HG02610 (cell line): ENCODE data around the gene FBN2.
"Not testable (repeated sequence)": the region's sequence is repeated elsewhere in the genome, so short reads cannot be mapped to it uniquely, and the experiment has no call there.

Experiments used
- ATAC-seq: cut with Tn5 transposase; IDR thresholded peaks from one replicate; pipeline ENCODE4 v1.9.1; 2021; ENCODE audit warnings: mild to moderate bottlenecking, moderate library complexity; ENCODE audit not compliant: unreplicated experiment

Gene FBN2

DNA sequence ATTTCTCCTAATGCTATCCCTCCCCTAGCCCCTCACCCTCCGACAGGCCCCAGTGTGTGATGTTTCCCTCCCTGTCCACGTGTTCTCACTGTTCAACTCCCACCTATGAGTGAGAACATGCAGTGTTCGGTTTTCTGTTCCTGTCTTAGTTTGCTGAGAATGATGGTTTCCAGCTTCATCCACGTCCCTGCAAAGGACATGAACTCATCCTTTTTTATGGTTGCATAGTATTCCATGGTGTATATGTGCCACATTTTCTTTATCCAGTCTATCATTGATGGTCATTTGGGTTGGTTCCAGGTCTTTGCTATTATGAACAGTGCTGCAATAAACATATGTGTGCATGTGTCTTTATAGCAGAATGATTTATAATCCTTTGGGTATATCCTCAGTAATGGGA lies 216.6 kb downstream of the FBN2 start:
- not testable (repeated sequence) for ATAC-seq

DNA sequence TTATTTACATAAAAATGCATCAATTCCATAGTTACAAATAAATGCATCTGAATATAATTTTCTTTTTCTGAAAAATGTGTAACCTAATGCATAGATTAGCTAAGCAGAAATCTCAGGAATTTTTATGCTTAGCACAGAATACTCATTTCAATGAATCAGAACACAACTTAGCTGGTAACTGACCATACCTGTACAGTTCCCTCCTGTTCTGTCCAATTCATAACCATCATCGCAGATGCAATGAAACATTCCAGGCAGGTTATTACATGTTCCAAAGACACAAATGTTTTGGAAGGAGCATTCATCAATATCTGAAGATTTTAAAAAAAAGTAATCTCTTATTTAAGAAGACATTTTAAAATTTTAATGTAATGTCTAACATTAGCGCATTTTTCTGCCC lies 219.4 kb downstream of the FBN2 start:
- ATAC-seq: no peak

DNA sequence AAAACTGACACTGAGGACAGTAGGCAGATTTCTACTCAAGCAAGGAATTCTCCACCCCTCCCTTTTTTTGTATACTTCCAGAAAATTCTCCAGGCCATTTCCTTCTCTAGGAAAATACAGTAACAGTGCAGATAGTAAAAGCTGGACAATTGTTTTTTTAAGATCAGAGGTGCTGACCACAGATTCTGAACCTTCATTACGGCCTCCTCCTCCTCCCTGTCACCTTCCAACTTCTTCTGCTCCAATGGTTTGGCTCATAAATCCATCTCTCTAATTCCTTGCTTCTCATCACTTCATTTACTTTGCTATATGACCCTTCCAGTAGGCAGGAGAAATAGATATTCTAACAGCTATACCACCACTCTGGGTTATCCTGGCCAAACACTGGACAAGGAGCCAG lies 220.6 kb downstream of the FBN2 start:
- no peak for ATAC-seq

DNA sequence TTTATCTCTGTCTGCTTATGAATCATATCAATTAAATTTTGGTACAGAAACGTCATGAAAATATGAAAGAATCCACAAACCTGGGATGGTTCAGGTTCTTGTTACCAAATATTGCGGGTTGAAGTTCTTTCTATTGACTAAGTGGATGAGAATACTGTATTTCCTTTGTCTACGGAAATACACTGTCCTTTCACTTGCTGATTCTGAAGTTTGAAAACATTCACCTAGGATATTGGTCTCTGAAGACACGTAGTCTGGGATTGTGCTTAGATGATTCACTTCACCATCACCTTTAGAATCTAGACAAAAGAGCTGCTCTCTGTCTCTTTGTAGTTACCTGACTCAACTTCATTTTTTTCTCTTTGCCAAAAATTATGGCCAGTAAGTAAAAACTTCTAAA lies 222.4 kb downstream of the FBN2 start:
- no peak for ATAC-seq

DNA sequence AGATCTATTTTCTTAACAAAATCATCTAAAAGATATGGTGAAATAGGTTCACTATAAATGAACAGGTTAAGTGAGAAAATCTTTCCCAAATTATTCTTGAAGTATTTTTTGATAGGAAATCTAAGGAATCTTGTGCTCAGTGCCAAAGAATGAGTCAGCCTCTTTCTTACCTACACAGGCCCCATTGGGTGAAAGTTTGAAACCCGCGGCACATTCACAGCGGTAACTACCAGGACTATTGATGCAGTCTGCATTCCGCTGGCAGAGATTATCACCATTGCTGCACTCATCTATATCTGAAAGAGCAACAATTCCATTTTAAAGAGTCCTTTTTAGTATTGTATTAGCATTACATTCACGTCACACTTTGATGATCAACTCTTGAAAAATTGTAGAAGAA lies 232.7 kb downstream of the FBN2 start:
- ATAC-seq: no peak

DNA sequence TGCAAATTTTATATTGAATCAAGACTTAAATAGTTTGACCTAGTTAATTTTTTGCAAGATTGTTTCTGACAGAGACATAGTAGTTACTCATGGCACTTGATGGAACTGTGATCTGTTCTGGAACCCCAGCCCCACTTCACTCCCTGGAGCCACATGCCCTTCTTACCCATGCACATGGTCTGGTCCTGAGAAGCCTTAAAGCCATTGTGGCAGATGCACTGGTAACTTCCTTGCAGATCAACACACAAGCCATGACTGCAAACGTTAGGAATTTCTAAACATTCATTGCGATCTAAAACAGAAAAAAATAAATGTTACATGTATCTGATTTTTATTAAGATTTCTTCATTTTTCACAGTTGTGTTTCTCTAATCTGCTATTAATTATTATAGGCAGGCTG lies 233.3 kb downstream of the FBN2 start:
- no peak for ATAC-seq

DNA sequence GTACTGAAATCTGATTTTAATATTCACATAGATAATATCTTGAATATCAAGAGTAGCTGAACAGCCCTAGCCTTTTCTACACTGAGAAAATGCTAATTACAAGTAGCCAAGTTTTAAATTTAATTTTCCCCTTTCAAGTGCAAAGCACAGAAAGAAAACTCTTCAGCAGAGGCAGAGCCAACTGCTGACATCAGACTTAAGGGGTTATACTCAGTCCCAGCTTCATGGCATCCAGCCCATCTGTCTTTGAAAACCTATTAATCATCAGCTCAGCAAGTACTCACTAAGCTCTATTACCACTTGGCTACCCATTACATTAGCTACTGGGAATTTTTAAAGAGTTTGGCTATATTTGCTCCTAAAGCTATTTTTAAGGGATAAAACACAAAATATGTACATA lies 234.0 kb downstream of the FBN2 start:
- ATAC-seq: no peak

DNA sequence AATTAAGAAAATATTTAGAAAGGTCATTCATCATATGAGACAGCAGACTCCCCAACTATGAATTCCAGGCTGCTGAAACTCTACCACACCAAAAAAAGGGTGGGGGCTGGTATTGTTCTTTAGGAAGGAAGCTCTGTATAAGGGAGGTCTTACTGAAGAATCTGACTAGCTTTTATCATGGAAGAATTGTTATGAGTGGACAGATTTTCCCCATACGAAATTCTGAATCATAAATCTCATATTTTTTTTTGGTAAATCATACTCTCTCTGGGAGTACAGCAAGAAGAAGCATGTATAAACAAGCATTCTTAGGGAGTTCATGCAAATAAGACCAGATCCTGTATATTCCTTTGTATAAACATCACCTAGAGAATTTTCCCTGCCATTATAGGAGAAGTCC lies 234.5 kb downstream of the FBN2 start:
- ATAC-seq: no peak

GRCh38 chr5:128300181-128300580 lies 237.9 kb downstream of the FBN2 start:
- no peak for ATAC-seq

DNA sequence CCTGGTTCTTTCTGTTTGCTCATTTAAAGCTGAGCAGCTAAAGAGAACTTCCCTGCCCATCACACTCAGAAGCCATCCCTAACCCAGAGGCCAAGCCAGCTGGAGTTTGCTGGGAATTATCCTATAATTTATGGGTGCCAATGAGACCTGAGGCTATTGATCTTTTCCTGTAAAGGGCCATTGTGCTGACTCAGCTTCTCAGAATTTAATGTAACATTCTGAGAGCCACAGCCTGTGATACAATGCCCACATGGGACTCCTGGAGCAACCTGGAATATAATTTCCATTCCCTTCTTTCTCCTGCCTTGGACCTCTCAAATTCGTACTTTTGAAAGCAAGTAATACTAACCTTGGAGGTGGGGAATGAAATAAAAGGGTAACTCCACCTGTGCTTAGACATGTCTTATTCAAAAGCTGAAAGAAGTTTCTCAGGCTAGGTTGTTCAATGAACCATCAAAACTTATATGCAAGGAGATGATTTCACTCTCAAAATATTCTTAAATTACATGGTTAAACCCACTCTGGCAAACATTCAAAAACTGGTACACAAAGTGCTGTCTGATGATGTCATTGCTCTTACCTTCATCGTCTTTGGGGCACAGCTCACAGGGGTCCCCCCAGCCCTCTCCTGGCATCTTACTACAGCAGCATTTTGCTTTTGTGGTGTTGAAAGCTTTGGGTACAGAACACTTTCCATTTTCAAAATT lies 247.7 kb downstream of the FBN2 start:
- no peak for ATAC-seq

DNA sequence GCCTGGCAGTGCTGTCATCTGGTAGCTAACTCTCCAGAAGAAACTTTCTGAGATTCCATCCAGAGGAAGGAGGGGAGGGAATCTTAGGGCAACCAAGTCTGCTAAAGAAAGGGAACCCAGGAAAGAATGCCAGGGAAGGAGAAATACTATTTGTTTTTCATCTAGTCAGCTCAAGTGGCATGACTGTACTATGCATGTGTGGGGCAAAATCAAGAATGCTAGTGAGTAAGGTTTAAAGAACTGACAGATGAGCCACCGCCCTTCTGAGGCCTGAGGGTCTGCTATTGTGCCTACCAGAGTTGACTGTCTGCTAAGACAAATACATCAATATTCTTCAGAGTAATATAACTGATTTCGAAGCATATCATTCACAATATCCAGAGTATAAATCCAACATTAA lies 250.3 kb downstream of the FBN2 start:
- no peak for ATAC-seq

- no peak for ATAC-seq
Observed at GRCh38 chr5:128284236-128284635, 253.8 kb downstream of the FBN2 start.

DNA sequence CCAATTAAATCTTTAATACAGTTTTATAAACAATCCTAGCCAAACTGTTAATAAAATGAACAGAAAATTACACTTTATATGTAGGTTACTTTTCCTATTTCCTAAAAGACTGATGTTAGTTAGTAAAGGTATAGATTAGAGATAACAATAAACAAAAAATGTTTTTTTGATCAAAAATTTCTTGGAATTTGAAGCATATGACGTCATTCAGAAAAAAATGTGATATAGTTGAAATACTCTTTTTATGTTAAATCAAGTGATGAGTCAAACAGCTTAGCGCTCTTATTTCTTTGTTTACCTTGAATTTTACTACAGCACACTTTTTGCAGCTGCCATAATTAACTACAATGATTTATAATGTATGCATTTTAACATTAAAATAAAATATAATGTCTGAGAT lies 258.7 kb downstream of the FBN2 start:
- no peak for ATAC-seq

- no peak for ATAC-seq
Observed at GRCh38 chr5:128276537-128277216, 261.4 kb downstream of the FBN2 start.

DNA sequence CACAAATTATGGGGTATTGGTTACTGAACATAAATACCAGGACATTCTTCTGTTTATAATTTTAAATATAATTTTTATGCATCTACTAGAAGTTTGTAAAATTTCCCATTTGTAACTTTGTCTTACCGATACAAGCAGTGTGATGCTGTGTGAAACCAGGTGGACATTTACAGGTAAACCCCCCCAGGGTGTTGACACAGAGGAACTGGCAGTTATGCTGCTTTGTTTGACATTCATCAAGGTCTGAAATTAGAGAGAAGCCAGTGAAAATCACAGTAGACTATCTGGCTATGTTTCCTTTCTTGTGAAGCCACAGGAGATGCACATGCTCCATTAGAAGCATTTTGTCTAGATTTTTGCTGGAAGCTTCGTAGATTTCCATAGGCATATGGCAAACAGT lies 263.6 kb downstream of the FBN2 start:
- no peak for ATAC-seq

- ATAC-seq: no peak
Observed at GRCh38 chr5:128273736-128274135, 264.3 kb downstream of the FBN2 start.

DNA sequence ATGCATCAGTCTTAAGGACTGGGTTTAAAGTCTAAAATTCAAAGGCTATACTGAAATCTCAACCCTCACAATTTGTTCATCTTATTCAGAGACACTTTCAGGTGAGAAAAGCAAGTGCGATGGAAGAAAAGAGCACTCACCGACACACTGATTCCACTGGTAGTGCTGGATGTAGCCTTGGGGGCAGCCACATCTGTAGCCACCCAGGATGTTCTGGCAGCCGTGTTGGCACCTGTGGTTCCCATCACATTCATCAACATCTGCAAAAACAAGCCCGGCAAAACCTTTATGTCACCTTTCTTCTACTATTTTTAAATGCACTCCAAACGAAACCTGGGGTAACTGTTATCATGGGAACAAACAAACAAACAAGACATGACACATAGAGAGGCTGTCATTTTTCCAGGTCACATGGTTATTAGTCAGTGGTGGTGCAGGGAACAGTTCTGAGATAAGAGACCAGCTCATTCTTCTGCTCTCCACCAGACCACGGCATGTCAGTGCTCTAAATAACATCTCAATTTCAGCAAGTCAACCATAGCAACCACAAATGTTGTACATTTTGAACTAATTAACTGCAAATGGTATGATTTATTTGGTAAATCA lies 266.1 kb downstream of the FBN2 start:
- no peak for ATAC-seq

- no peak for ATAC-seq
Observed at GRCh38 chr5:128271071-128271470, 267.0 kb downstream of the FBN2 start.

- ATAC-seq: no peak
Observed at GRCh38 chr5:128264564-128265360, 273.3 kb downstream of the FBN2 start.

GRCh38 chr5:128263357-128263756 lies 274.7 kb downstream of the FBN2 start:
- no peak for ATAC-seq

DNA sequence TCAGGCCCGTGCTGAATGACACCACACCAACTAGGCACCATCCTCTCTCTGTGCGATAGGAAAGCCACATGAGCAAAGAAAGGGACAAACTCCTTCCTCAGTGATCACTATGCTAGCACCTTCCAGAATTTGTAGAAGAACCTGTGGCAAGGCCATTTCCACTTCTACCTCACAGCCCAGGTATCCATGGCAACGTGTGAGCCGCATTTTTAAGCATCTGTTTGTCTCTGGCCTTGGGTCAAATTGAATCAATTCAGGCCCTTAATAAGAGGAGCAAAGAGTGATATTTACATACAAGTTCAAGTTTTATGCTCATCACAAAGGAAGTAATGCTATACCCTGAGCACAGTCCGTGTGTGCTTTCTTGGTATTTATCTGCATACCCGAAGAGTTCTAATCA lies 275.1 kb downstream of the FBN2 start:
- ATAC-seq: no peak

- ATAC-seq: no peak
Observed at GRCh38 chr5:128259607-128260021, 278.4 kb downstream of the FBN2 start.
